BLaER1 (cell line): ENCODE measurements around the gene ZDHHC11B.
"Not testable (repeated sequence)": the region's sequence is repeated elsewhere in the genome, so short reads cannot be mapped to it uniquely, and the experiment has no call there.

Experiments used
- H3K27ac ChIP-seq: shearing (Covaris generic); formaldehyde crosslinking; 2 replicates; pipeline ENCODE4 v1.8.1; 2022
- H3K27me3 ChIP-seq: shearing (Covaris generic); formaldehyde crosslinking; 2 replicates; pipeline ENCODE4 v1.8.1; 2022
- H3K36me3 ChIP-seq: shearing (Covaris generic); formaldehyde crosslinking; 2 replicates; pipeline ENCODE4 v1.8.1; 2022
- H3K4me1 ChIP-seq: shearing (Covaris generic); formaldehyde crosslinking; 2 replicates; pipeline ENCODE4 v1.8.1; 2022
- H3K4me2 ChIP-seq: shearing (Covaris generic); formaldehyde crosslinking; 2 replicates; pipeline ENCODE4 v1.8.1; 2022
- H3K4me3 ChIP-seq: shearing (Covaris generic); formaldehyde crosslinking; 2 replicates; pipeline ENCODE4 v1.8.1; 2022
- H3K9ac ChIP-seq: shearing (Covaris generic); formaldehyde crosslinking; 2 replicates; pipeline ENCODE4 v1.8.1; 2022
- H3K9me3 ChIP-seq: shearing (Covaris generic); formaldehyde crosslinking; 2 replicates; pipeline ENCODE4 v1.8.1; 2022
- H4K20me1 ChIP-seq: shearing (Covaris generic); formaldehyde crosslinking; 2 replicates; pipeline ENCODE4 v1.8.1; 2022
- Cebpa-rat ChIP-seq: shearing (Covaris generic); IDR thresholded peaks from 2 replicates; pipeline ENCODE4 v1.8.1; 2022

ZDHHC11B gene

GRCh38 chr5:756865-757345 lies 27.6 kb downstream of the ZDHHC11B start:
- Histone ChIP-seq H3K9ac (no peak overlapping the region), H3K27me3 (no peaks in the 10 kb centered on the region), H3K4me2 (no peak overlapping the region), H3K4me3 (no peak overlapping the region), H3K4me1 (peaks cover 21% of the 10 kb centered on the region), H3K36me3 (no peaks in the 10 kb centered on the region), H3K9me3 (no peaks in the 10 kb centered on the region), H4K20me1 (no peaks in the 10 kb centered on the region), H3K27ac (no peak overlapping the region)
- TF ChIP-seq Cebpa-rat: no peak

DNA sequence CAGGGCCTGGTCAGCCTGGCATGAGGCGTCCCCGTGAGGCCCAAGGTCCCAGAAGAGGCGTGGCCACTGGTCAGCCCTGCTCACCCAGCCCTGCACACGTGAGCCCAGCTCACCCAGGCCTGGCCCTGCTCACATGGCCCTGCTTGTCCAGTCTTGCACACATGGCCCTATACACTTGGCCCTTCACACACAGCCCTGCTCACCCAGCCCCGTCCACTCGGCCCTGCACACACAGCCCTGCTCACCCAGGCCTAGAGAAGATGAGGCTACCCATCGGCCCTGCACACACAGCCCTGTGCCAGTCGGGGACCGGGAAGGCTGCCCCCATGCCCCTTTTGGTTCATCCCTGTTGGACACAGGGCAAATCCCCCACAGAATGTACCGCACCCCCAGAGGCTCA lies 28.4 kb downstream of the ZDHHC11B start:
- Histone ChIP-seq H3K4me1 (peaks cover 21% of the 10 kb centered on the region), H3K9me3 (no peaks in the 10 kb centered on the region), H3K4me2 (no peak overlapping the region), H3K4me3 (no peak overlapping the region), H3K9ac (no peak overlapping the region), H3K36me3 (no peaks in the 10 kb centered on the region), H3K27me3 (no peaks in the 10 kb centered on the region), H4K20me1 (no peaks in the 10 kb centered on the region), H3K27ac (no peak overlapping the region)
- TF ChIP-seq Cebpa-rat: no peak

GRCh38 chr5:754143-754632 lies 30.3 kb downstream of the ZDHHC11B start:
- peaks cover 21% of the 10 kb centered on the region for H3K4me1 ChIP-seq
- H3K36me3 ChIP-seq, H3K9ac ChIP-seq, H4K20me1 ChIP-seq, H3K27ac ChIP-seq, H3K9me3 ChIP-seq, H3K4me3 ChIP-seq, H3K27me3 ChIP-seq, H3K4me2 ChIP-seq: not testable (repeated sequence)

- not testable (repeated sequence) for H4K20me1 ChIP-seq, H3K27ac ChIP-seq, H3K9ac ChIP-seq, H3K27me3 ChIP-seq, H3K4me2 ChIP-seq, H3K36me3 ChIP-seq, H3K4me3 ChIP-seq, H3K9me3 ChIP-seq
- H3K4me1 ChIP-seq: peaks cover 16% of the 10 kb centered on the region
Measured at GRCh38 chr5:753567-754142, 30.9 kb downstream of the ZDHHC11B start.

DNA sequence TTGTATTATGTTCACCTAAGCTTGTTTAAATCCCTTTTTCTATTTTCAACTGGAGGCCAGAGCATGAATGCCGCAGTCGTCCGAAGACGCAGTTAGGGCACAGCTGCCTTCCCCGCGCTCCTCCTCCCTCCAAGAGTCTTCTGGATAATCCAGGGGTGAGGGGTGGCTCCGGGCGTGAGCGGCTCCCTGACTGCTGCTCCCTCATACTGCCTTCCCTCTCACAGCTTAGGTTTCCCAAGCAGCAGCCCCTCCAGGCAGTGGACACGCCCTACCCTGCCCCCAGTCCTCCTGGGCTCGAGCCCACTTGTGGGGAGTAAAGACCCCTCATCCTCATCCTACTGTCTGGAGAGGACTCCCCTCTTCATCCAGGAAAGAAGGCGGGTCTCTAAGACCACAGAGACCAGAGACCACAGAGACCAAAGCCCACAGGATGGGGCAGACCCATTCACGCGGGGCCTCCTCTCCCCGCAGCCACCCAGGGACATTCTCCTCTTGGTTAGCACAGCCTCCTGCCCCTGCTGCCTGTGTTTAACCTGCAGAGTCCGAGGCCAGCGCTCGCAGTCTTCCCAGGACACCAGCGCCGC lies 31.9 kb downstream of the ZDHHC11B start:
- H3K36me3 ChIP-seq, H3K4me2 ChIP-seq, H3K9me3 ChIP-seq, H3K9ac ChIP-seq, H3K4me1 ChIP-seq, H3K27ac ChIP-seq, H4K20me1 ChIP-seq, H3K27me3 ChIP-seq, H3K4me3 ChIP-seq: not testable (repeated sequence)

DNA sequence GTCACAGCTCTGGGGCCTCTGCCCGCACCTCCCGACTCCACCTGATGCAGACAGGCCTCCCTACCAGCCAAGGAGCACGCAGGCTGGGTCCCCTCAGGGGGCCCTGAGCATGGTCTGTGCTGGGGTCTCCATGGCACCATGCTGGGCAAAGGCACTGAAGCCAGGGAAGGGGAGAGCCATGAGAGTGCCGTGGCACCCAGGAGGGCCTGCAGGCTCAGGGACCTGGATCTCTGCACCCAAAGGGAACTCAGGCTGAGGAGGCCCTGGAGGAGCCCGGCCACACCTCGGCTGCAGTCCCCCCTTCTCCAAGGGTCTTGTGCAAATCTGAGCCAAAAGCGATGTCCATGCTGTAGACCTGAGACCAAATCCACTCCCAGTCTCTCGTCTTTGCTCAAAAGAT lies 32.5 kb downstream of the ZDHHC11B start:
- H3K4me1 ChIP-seq, H3K36me3 ChIP-seq, H3K4me2 ChIP-seq, H4K20me1 ChIP-seq, H3K27me3 ChIP-seq, H3K9ac ChIP-seq, H3K27ac ChIP-seq, H3K4me3 ChIP-seq, H3K9me3 ChIP-seq: not testable (repeated sequence)

DNA sequence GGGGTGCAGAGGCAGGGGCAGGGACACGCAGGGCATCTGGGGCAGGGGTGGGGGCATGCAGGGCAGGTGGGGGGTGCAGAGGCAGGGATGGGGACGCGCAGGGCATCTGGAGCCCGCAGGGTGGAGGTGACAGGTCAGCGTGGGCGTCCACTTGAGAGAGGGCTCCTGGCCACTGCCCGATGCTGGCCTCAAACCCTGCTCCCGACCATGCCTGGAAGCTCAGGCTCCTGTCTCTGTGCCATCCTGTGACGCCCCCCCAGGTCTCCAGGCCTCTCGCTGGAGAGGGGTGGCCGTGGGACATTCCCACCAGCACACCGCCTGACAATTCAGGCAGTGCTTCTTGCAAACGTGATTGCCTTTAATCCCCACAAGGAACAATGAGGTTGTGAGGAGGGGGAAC lies 33.0 kb downstream of the ZDHHC11B start:
- Histone ChIP-seq H3K27ac (no peak overlapping the region), H3K4me3 (no peak overlapping the region), H3K9me3 (no peaks in the 10 kb centered on the region), H3K4me2 (no peak overlapping the region), H3K27me3 (no peaks in the 10 kb centered on the region), H4K20me1 (no peaks in the 10 kb centered on the region), H3K36me3 (no peaks in the 10 kb centered on the region), H3K9ac (no peak overlapping the region), H3K4me1 (no peaks in the 10 kb centered on the region)
- TF ChIP-seq Cebpa-rat: no peak

GRCh38 chr5:750226-750625 lies 34.3 kb downstream of the ZDHHC11B start:
- not testable (repeated sequence) for H3K27me3 ChIP-seq, H4K20me1 ChIP-seq, H3K36me3 ChIP-seq, H3K4me3 ChIP-seq, H3K4me2 ChIP-seq, H3K9ac ChIP-seq, H3K4me1 ChIP-seq, H3K27ac ChIP-seq, H3K9me3 ChIP-seq

GRCh38 chr5:749101-749670 lies 35.3 kb downstream of the ZDHHC11B start:
- no peak overlapping the region for H3K4me2 ChIP-seq
- H3K4me3 ChIP-seq: no peak overlapping the region
- no peak overlapping the region for H3K27ac ChIP-seq
- H3K36me3 ChIP-seq: no peaks in the 10 kb centered on the region
- no peak overlapping the region for H3K9ac ChIP-seq
- TF ChIP-seq Cebpa-rat: no peak
- no peaks in the 10 kb centered on the region for H4K20me1 ChIP-seq
- no peaks in the 10 kb centered on the region for H3K9me3 ChIP-seq
- no peaks in the 10 kb centered on the region for H3K27me3 ChIP-seq
- peaks cover 10% of the 10 kb centered on the region for H3K4me1 ChIP-seq

DNA sequence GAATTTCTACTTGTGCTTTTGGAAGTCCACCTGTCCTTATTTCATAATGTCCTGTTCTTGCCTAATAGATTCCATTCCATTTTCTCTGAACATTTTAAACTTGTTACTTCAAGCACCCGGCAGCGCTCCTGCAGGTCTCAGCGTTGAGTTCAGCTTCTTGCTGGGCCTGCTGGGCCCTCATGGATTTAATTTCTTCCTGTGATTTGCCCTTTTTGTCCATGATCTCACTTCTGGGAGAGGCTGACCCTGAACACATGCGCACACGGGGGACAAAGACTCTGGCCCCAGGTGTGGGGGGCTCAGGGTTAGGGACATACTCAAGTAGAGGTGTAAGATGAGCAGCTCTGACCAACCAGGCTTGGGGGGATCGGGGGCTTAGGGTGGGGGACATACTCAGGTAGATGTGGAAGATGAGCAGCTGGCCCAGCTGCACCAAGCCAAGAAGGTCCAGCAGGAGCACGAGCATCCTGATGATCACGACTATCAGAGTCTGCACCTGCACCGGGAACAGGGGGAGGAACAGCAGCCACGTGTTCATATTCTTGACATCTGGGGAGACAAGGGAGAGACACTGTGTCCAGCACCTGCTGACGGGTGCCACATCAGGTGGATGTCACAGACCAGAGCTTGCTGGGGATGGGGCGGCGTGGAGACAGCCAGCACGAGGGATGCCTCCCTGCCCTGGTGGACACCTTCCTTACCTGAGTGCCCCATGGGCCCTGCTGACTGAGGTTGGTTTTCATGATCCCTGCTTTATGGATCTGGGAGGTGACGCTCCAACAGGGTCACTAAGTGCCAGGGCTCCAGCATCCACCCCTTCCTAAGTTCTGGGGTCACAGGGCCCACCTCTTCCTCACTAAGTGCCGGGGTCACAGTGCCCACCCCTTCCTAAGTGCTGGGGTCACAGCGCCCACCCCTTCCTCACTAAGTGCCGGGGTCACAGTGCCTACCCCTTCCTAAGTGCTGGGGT lies 36.2 kb downstream of the ZDHHC11B start:
- H3K27me3 ChIP-seq, H3K9ac ChIP-seq, H3K4me3 ChIP-seq, H3K4me2 ChIP-seq, H4K20me1 ChIP-seq, H3K4me1 ChIP-seq, H3K36me3 ChIP-seq, H3K27ac ChIP-seq, H3K9me3 ChIP-seq: not testable (repeated sequence)

- H3K9ac ChIP-seq, H3K27me3 ChIP-seq, H3K36me3 ChIP-seq, H3K27ac ChIP-seq, H3K4me2 ChIP-seq, H3K4me1 ChIP-seq, H3K4me3 ChIP-seq, H4K20me1 ChIP-seq, H3K9me3 ChIP-seq: not testable (repeated sequence)
Measured at GRCh38 chr5:747303-747844, 37.2 kb downstream of the ZDHHC11B start.
